ENCODE data around the gene SYT11.
"Not testable (repeated sequence)": the region's sequence is repeated elsewhere in the genome, so short reads cannot be mapped to it uniquely, and the experiment has no call there.

The SYT11 gene

DNA sequence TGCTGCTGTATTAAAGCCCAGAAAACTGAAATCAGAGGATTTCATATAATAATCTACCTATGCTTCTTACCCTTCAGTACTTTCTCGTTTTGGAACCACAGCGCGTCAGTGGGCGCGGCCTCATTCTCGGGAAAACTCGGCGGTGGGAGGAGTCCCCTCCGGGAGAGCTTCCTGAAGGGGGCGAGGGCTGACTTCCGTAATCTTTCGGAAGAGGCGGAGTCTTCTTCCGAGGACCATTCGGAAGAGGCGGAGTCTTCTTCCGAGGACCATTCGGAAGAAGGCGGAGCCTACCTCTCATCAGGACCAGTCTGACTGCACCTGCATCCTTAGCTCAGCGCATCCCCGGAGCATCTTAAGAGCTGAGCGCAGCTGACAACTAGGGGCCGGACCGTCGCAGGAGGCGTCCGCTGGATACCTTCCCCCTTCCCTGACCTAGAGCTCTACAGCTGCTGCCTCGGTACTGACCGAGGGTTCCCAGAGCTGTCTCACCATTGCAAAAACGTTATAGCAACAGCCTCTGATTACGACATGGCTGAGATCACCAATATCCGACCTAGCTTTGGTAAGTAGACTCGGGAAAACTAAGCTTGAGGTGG is at the start of gene SYT11:
Gene SYT11, plus strand, starts transcription at position 334 of the 596 bp plus-strand sequence. Its CDS starts 195 bp downstream, at position 529.
- peak; percentile 95 to 96 for DNase-seq

- DNase-seq = no peak
Observed at GRCh38 chr1:155812878-155813277, 46.5 kb upstream of the SYT11 start.

DNA sequence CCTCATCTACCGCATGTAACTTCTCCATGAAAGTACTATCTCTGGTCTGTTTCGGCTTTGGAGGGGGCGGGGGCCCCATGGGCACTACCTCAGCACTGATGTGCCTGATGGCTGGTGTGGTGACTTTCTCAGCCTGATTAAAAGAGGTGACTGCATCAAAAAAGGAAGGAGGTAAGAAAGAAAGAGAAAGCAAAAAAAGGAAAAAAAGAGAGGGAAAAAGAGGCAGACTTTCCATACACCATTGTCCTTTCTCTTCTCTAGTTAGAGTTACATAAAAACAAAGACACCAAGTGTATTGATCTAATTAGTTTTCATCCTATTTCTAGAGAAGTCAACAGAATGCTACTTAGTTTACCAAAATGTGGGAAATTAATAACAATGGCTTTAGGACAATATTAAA is 45.7 kb upstream of the SYT11 start:
- no peak for DNase-seq

GRCh38 chr1:155816351-155816750 is 43.0 kb upstream of the SYT11 start:
- DNase-seq = no peak

DNA sequence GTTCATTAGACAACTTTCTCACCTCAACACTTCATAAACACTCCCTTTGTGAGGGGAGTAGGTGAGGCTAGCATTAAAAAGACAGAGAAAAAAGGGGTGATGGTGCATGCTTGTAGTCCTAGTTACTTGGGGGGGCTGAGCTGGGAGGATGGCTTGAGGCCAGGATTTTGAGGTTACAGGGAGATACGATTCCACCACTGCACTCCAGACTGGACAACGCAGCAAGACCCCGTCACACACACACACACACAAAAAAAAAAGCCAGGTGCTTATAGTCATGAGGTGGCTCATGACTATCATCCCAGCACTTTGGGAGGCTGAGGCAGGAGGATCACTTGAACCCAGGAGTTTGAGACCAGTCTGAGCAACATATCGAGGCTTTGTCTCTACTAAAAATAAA is 31.9 kb upstream of the SYT11 start:
- DNase-seq = no peak

DNA sequence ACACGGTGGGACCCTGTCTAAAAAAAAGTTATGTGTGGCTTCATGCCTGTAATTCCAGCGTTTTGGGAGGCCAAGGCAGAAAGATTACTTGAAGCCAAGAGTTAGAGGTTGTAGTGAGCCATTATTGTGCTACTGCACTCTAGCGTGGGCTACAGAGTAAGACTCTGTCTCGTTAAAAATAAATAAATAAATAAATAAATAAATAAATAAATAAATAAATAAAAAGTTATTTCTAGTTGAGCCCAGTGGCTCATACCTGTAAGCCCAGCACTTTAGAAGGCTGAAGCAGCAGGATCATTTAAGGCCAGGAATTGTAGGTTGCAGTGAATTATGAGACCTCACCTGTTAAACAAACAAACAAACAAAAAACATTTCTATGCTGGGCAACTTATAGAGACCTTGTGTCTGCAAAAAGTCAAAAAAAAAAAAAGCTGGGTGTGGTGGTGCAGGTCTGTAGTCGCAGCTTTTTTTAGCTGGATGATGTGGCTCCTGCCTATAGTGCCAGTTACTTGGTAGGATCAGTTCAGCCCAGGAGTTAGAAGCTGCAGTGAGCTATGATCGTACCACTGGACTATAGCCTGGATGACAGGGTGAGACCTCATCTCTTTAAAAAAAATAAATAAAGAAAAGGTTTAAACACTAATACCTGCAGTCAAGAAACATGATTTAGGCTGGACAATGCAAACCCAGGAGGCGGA is 27.9 kb upstream of the SYT11 start:
- DNase-seq = no peak

DNA sequence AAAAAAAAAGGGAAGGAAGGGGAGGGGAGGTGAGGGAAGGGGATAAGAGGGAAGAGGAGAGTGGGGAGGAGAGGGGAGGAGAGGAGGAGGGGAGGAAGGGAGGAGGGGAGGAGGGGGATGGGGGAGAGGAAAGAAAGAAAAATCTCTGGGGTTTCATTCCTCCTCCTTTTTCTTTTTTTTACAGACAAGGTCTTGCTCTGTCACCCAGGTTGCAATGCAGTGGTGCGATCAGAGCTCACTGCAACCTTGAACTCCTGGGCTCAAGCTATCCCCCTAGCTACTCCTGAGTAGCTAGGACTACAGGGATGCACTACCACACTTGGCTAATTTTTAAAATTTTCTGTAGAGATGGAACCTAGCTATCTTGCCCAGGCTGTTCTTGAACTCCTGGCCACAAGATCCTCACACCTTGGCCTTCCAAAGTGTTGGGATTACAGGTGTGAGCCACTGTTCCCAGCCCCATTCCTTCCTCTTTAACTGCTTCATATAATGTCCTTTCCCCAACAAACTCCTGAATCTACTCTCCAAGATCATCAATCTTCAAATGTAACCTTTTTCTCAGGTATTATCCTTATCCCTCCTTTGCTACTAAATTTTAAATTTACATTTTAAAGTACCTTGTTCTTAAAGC is 25.6 kb upstream of the SYT11 start:
- no peak for DNase-seq

DNA sequence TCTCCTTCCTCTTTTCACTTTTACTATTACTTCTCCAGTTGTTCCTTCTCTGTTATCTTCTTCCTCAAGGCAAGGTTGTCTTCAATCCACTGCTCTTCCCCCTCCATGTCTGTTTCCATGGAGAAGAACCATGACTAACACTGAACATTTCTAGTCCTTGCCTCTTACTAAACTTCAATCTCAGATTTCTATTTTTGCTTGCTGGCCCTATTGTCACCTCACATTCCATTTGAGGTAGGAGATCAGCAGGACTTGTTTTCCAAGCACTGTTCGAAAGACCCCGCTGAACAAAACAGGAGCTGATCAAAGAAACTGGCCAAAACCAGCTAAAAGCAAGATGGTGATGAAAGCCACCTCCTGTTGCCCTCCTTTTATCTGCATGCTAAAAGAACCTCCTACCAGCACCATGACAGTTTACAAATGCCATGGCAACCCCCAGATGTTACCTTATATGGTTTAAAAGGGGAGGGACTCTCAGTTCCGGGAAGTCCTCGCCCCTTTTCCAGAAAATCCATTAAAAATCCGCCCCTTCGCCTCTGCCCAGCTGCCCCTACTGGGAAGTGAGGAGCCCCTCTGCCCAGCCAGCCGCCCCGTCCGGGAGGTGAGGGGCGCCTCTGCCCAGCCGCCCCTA is 25.0 kb upstream of the SYT11 start:
- DNase-seq = no peak

DNA sequence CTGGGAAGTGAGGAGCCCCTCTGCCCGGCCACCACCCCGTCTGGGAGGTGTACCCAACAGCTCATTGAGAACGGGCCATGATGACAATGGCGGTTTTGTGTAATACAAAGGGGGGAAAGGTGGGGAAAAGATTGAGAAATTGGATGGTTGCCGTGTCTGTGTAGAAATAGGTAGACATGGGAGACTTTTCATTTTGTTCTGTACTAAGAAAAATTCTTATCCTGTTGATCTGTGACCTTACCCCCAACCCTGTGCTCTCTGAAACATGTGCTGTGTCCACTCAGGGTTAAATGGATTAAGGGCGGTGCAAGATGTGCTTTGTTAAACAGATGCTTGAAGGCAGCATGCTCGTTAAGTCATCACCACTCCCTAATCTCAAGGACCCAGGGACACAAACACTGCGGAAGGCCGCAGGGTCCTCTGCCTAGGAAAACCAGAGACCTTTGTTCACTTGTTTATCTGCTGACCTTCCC is 24.4 kb upstream of the SYT11 start:
- not testable (repeated sequence) for DNase-seq

DNA sequence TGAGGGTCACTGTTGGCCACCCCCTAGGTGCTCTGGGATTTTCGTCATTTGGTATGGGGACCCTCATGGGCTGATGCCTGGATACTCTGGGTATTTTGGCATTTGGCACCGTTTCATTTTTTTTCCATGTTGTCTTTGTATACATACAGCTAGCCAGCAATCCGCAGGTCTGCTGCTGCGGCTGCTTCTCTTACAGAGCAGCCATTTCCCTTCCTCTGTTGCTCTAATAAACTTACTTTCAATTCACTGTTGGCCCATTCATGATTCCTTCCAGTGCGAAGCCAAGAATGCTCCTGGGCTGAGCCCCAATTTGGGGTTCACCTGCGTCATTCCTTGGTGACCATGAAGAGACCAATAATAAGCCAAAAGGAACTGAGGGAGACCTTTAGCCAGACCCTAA is 23.8 kb upstream of the SYT11 start:
- no peak for DNase-seq

GRCh38 chr1:155840386-155840785 is 19.0 kb upstream of the SYT11 start:
- no peak for DNase-seq

DNA sequence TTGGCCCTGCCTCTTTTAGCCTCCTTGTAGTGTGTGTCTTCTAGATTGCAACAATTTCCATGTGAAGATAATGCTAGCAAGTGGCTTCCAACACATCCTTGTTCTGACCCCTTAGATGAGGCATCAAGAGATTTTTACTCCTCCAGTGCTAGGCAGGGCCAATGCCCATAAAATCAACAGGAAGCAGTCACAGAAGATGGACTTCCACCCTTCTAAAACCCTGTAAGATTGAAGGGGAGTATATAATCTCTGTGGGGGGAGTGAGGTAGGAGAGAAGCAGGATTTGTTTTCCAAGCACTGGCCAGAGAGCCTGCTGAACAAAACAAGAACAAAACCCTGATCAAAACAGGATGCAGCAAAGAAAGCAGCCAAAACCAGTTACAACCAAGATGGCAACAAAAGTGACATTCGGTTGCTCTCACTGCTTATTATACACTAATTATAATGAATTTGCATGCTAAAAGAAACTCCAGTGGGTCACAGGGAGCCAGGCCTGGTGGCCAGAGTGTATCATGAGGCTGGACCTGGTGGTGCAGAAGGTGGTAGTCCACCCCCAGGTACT is 14.4 kb upstream of the SYT11 start:
- no peak for DNase-seq

DNA sequence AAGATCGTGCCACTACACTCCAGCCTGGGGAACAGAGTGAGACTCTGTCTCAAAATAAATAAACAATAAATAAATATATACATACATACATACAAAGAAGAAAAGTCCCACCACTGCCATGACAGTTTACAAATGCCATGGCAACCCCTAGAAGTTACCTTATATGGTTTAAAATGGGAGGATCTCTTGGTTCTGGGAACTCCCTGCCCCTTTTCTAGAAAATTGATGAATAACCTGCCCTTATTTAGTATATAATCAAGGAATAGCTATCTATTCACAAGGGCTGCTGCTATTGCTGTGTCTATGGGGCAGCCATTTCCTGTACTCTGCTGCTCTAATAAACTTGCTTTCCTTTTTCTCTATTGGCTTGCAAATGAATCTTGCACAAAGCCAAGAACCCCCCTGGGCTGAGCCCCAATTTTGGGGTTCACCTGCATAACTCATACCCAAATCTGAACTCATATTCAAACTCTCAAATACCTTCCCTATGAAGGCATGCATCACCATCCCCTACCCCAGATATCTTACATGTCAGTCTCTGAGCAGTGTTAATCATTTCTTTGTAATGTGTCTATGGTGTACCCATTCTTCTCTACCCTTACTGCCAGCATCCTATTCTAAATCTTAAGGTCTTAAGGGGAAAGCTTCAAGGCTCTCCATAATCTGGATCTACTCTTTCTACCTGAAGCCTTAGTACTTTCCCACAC is 11.4 kb upstream of the SYT11 start:
- DNase-seq = no peak

DNA sequence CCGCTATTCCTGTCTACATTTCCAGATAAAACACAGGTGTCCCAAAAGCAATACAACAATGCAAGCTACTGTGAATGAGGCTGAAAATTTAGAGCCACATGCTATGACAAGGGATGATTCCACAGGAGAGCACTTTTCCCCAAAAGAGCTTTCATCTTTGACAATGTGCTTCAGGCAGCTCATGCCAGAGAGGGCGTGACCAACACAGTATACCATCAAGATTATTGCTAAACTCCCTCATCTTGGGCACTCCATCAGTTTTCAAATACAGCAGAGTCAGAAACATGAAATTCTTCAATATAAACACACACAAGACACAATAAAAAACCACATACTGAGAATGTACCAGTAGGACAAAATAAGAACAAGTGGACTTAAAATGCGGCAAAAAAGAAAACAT is 9.0 kb upstream of the SYT11 start:
- DNase-seq = no peak

DNA sequence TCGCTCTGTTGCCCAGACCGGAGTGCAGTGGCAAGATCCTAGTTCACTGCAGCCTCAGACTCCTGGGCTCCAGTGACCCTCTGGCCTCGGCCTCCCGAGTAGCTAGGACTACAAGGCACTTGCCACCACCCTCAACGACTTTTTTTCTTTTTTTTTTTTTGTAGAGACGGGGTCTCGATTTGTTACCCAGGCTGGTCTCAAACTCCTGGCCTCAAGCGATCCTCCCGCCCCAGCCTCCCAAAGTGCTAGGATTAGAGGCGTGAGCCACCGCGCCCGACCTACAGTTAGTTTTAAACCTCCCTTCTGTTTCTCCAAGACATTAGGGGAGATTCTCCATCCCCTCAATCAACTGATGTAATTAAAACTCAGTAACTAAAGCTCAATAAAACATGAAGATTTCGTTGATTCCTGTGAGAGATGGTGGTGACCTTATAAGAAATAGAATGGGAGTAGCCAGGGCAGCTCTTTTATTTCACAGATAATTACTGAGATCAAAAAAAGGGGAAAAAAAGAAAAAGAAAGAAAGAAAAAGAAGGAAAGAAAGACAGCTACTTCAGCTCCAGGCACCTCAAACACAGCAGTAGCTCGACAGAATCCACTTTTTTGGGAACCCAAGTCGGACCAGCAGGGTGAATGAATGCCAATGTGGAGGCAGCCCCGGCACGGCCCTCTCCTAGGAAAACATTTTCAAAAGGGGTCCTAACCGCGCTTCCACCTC is 3.0 kb upstream of the SYT11 start:
- no peak for DNase-seq

GRCh38 chr1:155856975-155857930 is 2.1 kb upstream of the SYT11 start, which contains the start of gene GON4L:
GON4L (minus strand) TSS chr1:155857214; CDS start chr1:155853780, 3,434 bp downstream.
- peak; percentile 90 to 92 for DNase-seq

- peak in 1 of 2 donors; percentile 26 for DNase-seq
Observed at GRCh38 chr1:155858800-155859233, 550 bp upstream of the SYT11 start.

DNA sequence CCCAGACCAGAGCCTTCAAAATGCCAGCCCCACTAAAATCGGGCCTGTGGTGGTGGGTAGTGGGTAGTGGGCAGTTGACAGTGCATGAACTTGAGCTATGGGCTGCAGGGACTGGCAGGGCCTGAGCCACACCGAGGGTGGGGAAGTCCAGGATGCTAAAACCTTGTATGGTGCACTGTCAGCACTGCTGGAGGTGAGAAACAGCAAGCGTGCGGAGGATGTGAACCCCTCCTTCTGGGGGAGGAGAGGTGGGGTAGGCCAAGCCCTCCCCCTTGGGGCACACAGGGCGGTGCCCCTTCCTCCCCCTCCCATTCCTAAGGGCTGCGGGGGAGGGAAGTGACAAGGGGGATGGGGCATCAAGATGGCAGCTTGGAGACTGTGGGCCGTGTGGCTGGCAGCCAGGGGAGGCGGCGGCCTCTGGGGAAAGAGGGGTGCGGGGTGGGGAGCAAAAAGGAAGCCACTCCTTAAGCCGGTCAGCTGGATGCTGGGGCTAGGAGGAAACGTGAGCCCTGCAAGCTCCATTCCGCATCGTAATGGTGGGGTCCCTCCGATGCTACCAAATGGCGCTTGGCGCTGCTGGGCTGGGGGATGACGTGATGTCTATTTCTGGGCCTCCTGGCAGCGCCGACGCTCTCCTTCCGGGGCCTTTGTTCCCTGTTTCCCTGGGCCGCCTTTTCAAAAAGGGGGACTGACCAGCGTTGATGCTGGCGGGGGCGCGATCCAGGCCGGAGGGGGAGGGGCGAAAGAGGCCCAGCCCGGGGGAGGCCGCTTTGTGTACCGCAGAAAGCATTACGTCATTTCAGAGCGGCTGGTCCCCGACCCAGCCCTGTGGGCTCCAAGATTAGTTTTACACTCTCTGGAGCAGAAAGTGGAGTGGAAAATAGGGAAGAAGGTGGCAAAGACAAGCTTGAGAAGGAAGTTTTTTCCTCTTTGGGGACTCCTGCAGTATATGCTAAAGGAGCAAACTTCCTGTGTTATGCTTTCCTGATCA is 809 bp downstream of the SYT11 start:
- DNase-seq = peak; percentile 81 to 85

GRCh38 chr1:155860970-155861510 is 1.7 kb downstream of the SYT11 start:
- no peak for DNase-seq

Data from CD4-positive, alpha-beta T cell treated with Interleukin-1 beta for 1 hour (primary cell).